ENCODE results near the gene AASS.

Gene AASS

DNA sequence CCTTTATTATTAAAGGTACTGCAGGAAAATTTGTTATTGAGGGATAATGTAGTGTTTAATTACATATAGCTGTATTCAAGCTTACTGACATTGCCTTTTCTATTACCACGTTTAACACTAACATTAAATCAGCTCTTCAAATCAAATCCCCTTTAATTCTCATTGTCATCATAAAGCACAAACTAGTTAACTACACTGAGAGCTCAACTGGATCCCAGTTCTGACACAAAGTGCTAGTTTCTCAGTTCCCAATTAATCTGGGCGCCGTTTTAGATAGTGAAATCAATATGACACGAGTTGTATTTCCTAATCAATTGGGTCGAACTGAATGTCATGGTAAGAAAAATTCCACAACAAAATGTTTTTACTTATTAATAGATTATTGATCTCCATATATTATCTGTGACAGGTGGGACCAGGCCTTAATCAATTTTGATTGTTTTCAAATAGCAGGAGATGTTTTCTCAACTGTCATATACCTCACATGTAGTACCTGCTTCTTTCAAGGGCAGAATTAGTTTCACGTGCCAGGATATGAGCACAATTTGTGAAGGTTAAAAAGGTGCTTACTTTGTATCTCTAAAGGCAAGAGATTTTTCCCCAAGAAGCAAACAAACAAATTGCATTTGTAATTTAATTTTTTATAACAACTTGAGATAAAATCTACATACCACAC lies 71.0 kb downstream of the AASS start:
- Histone ChIP-seq H3K9ac (ENCODE audit: low read length) (no peak overlapping the region), H3K79me2 (ENCODE audit: insufficient read depth, low read length) (no peaks in the 10 kb centered on the region), H3F3A (ENCODE audit: insufficient read depth) (no peaks in the 10 kb centered on the region), H4K20me1 (ENCODE audit: low read depth, low read length) (no peaks in the 10 kb centered on the region), H2AFZ (ENCODE audit: low read depth, low read length, severe bottlenecking) (no peak overlapping the region), H3K9me3 (ENCODE audit: insufficient read depth, low read length) (no peaks in the 10 kb centered on the region), H3K36me3 (ENCODE audit: low read length) (no peaks in the 10 kb centered on the region), H3K4me2 (ENCODE audit: low read depth, low read length, poor library complexity, severe bottlenecking) (no peak overlapping the region), H3K4me3 (ENCODE audit: insufficient read depth, low read length, poor library complexity, severe bottlenecking) (no peak overlapping the region), H3K9me2 (replicated peaks; ENCODE audit: insufficient read depth, low read length) (no peaks in the 10 kb centered on the region), H3K27me3 (ENCODE audit: low read length) (no peaks in the 10 kb centered on the region), H3K27ac (ENCODE audit: low read depth, low read length) (no peak overlapping the region)
- TF ChIP-seq, protein P1, sequence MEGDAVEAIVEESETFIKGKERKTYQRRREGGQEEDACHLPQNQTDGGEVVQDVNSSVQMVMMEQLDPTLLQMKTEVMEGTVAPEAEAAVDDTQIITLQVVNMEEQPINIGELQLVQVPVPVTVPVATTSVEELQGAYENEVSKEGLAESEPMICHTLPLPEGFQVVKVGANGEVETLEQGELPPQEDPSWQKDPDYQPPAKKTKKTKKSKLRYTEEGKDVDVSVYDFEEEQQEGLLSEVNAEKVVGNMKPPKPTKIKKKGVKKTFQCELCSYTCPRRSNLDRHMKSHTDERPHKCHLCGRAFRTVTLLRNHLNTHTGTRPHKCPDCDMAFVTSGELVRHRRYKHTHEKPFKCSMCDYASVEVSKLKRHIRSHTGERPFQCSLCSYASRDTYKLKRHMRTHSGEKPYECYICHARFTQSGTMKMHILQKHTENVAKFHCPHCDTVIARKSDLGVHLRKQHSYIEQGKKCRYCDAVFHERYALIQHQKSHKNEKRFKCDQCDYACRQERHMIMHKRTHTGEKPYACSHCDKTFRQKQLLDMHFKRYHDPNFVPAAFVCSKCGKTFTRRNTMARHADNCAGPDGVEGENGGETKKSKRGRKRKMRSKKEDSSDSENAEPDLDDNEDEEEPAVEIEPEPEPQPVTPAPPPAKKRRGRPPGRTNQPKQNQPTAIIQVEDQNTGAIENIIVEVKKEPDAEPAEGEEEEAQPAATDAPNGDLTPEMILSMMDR (IDR thresholded peaks at IDR 0.05; ENCODE audit: insufficient read depth, low read length, poor library complexity, severe bottlenecking), result no peak
- no peak for TF ChIP-seq EZH2phosphoT487 (conservative IDR thresholded peaks at IDR 0.05; ENCODE audit: low read length)

DNA sequence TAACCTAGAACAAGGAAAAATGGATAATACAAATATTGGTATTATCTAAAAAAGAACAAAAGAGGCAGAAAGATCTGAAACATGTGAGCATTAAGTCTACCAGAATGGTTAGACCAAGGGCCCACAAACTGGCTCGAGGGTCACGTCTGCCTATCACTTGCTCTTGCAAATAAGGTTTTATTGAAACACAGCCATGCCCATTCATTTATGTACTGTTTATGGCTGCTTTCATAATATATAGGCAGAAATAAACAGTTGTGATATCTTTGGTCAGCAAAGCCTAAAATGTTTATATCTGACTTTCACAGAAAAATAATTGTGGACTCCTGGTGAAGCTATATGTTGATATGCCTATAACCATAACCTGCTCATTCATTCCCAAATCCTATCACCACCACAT lies 71.8 kb downstream of the AASS start:
- H3K4me2 ChIP-seq (ENCODE audit: low read depth, low read length, poor library complexity, severe bottlenecking), result no peak overlapping the region
- H3K9me3 ChIP-seq (ENCODE audit: insufficient read depth, low read length), result no peaks in the 10 kb centered on the region
- no peaks in the 10 kb centered on the region for H4K20me1 ChIP-seq (ENCODE audit: low read depth, low read length)
- no peaks in the 10 kb centered on the region for H3F3A ChIP-seq (ENCODE audit: insufficient read depth)
- H3K27ac ChIP-seq (ENCODE audit: low read depth, low read length), result no peak overlapping the region
- TF ChIP-seq, protein P1 (IDR thresholded peaks at IDR 0.05; ENCODE audit: insufficient read depth, low read length, poor library complexity, severe bottlenecking), result no peak
- TF ChIP-seq EZH2phosphoT487 (conservative IDR thresholded peaks at IDR 0.05; ENCODE audit: low read length), result no peak
- H3K36me3 ChIP-seq (ENCODE audit: low read length), result no peaks in the 10 kb centered on the region
- H3K9ac ChIP-seq (ENCODE audit: low read length), result no peak overlapping the region
- H3K79me2 ChIP-seq (ENCODE audit: insufficient read depth, low read length), result no peaks in the 10 kb centered on the region
- H3K9me2 ChIP-seq (replicated peaks; ENCODE audit: insufficient read depth, low read length), result no peaks in the 10 kb centered on the region
- no peaks in the 10 kb centered on the region for H3K27me3 ChIP-seq (ENCODE audit: low read length)
- H3K4me3 ChIP-seq (ENCODE audit: insufficient read depth, low read length, poor library complexity, severe bottlenecking), result no peak overlapping the region
- no peak overlapping the region for H2AFZ ChIP-seq (ENCODE audit: low read depth, low read length, severe bottlenecking)

DNA sequence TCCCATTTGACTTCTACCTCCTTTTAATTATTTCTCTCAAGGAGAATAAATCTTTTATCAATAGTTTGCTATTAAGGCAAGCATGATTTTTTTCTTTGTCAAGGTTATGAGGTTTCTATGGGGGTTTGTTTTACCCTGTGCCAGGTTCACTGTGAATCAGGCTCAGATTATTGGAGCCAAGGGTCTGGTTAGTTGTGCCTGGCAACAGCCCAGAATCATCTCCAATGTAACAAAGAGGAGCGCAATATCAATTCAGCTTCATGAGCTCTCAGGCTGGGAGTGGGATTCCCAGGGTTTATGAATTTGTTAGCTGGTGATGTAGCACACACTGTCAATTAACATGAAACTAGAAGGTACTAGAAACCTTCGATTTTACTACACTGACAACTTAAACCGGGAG lies 73.2 kb downstream of the AASS start:
- no peak overlapping the region for H3K4me2 ChIP-seq (ENCODE audit: low read depth, low read length, poor library complexity, severe bottlenecking)

More for the DNA sequence above, 73.2 kb downstream of the AASS start:
- Histone ChIP-seq H3K9ac (ENCODE audit: low read length) (no peak overlapping the region), H3K4me3 (ENCODE audit: insufficient read depth, low read length, poor library complexity, severe bottlenecking) (no peak overlapping the region), H3K27me3 (ENCODE audit: low read length) (no peaks in the 10 kb centered on the region), H3K9me2 (replicated peaks; ENCODE audit: insufficient read depth, low read length) (no peaks in the 10 kb centered on the region), H3K36me3 (ENCODE audit: low read length) (no peaks in the 10 kb centered on the region), H3F3A (ENCODE audit: insufficient read depth) (no peaks in the 10 kb centered on the region), H4K20me1 (ENCODE audit: low read depth, low read length) (no peaks in the 10 kb centered on the region), H2AFZ (ENCODE audit: low read depth, low read length, severe bottlenecking) (no peak overlapping the region), H3K27ac (ENCODE audit: low read depth, low read length) (no peak overlapping the region), H3K9me3 (ENCODE audit: insufficient read depth, low read length) (no peaks in the 10 kb centered on the region), H3K79me2 (ENCODE audit: insufficient read depth, low read length) (no peaks in the 10 kb centered on the region)
- no peak for TF ChIP-seq EZH2phosphoT487 (conservative IDR thresholded peaks at IDR 0.05; ENCODE audit: low read length)
- TF ChIP-seq, protein P1 (IDR thresholded peaks at IDR 0.05; ENCODE audit: insufficient read depth, low read length, poor library complexity, severe bottlenecking), result no peak

All from SU-DHL-6 (cell line).